HG03066 (cell line): ENCODE results near the gene PRSS21.

Experiments used
- ATAC-seq: cut with Tn5 transposase; IDR thresholded peaks from one replicate; pipeline ENCODE4 v1.9.1; 2021; ENCODE audit warnings: low read depth; ENCODE audit not compliant: unreplicated experiment

The PRSS21 gene

DNA sequence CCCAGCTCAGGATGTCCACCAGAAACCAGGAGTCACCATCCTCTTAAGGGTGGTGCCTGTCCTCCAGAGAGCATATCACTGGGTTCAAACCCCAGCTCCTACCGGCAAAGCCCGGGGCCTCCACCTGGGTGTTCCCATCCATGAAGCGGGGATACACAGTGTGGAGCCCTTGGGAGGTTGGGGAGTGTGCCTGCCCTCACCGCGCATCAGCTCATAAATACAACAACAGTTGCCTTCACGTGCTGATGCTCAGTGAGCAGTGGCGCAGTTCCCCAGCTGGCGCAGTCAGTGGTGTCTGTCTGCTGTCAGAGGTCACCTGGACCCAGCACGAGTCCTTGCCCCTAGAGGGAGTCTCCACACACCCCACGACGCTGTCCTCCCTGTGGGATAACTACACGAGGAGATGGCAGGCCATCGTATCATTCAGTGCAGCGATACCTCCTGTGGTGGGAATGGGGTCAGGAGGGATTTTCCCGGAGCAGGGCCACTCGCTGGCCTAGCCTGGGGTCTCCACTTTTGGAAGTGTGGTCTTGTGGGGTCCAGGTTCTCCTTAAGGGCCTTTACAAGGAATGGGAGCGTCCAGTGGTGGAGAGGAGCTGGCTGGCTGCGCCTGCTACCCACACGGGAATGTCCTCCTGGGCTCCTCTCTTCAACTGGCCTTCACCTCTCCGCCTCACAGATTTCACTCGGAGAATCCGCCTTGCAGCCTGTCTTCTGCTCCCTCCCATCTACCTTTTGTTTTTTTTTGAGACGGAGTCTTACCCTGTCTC, 37.7 kb upstream of the PRSS21 start:
- ATAC-seq = no peak

DNA sequence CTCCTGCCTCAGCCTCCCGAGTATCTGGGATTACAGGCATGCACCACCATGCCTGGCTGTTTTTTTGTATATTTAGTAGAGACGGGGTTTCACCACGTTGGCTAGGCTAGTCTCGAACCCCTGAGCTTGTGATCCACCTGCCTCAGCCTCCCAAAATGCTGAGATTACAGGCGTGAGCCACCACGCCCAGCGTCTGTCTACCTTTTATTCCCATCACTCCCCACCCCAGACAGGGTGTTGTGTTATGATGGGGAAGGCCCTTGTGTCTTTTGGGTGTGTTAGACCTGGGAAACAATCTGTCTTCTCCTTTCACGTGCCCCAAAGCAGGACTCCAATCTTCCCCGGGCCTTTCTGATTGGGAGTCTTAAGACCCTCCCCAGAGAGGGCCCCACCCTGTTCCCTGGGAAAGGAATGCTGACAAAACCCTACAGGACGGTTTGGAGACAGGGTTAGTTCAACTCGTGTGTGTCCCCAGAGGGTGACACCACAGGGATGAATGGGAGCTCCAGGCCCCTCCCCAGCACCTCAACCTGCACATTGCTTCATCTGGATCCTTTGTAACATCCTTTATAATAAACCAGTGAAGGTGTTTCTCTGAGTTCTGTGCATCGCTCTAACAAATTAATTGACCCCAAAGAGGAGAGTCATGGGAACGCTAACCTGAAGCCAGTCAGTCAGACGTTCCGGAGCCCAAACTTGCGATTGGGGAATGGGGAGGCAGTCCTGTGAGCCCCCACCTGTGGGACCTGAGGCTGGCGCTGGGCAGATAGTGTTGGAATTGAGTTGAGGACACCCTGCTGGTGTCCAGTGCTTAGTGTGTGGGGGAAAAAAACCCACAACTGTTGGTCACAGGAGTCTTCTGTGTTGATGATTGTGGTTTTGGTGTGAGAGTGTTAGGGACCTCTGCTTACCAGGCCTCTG, 36.8 kb upstream of the PRSS21 start:
- no peak for ATAC-seq

DNA sequence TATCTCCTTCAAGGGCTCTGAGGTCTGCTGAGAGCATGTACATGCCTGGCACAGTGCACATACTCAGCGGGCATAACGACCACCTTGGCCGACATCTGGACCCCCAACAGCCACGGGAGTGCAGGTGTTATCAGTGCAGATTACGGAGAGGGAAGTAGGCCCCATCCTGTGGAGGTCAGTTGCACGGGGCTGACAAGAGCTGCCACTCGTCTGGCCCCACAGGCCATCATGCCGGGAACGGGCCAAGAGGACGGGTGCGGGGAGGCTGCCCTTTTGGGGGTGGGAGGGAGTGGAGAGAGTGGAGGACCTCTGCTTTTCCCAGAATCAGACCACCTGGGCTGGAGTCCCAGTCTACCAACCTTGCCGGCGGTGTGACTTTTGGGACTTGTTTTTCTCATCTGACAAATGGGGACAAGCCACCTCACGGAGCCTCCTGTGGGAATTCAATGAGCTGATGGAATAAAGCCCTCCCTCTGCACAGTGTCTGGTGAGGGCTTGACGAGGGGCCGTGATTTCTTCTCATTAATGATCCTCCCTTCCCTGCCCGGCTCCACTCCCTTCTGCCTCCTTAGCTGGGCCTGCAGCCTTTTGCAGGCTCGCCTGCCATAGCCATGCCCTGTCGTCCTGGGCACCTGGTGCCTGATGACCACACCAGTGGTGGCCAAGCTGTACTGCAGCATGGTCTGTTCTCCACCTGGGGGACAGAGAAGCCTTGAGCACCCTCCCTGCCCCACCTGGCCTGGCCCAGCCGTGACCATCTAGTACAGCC, 34.3 kb upstream of the PRSS21 start:
- no peak for ATAC-seq

DNA sequence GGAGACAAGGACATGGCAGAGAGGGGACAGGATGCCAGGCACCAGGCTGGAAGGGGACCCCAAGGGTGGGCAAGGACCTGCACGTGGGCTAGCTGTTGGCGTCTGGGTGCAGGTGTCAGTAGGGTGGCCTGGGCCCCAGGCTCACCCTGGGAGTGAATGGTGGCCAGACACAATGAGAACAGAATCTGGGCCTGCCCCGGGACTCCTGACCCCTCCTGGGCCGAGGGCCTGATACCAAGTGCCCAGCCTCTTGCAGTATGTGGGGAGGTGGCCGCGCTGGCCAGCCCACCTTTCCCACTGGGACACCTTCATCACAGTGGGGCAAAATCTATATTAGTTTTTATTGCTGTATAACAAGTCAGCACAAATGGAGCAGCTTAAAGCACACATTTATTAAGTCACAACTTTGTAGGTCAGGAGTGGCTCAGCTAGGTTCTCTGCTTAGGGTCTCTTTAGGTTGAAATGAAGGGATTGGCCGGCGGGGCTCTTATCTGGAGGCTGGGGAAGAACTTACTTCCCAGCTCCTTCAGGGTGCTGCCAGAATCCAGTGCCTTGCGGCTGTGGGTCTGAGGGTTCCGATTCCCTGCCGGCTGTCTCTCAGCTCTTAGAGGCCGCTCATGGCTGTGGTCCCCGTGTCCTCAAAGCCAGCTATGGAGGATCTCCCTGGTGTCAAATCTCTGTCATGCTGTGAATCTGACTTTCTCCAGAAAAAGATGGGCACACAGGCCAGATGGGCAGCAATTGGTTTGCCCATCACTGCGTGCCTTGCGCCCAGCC, 33.3 kb upstream of the PRSS21 start:
- no peak for ATAC-seq

DNA sequence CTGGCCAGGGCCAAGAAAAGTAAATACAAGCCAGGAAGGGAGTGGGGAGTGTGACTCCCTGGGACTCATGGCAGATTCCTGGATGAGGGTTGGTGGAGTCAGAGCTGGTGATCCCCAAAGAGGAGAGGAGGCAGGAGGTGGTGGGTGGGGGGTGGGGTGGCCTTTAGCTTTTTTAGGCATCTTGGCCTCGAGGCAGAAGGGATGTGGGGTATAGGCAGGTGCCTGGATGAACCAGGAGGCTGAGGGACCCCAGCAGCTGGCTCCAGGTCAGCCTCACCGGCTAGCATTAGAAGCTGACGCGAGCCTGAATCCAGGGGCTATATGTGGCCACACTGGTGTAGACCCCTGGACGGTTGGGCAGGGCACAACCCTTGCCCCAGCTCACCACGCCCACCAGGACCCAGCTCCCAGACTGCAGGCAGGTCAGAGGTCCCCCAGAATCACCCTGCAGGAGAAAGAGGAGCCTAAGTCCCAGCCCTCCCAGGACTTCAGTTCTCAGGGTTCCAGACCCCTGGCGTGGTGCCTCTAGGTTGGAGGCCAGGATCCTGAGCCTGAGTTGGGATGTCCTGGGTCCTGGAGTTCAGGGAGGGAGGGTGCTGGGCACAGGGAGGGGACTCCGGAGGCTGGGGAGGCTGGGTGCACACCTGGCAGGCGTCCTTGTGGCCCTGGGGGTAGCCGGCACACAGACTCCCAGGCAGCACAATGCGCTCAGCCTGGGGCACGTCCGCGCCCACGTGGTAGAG, 32.5 kb upstream of the PRSS21 start:
- no peak for ATAC-seq

DNA sequence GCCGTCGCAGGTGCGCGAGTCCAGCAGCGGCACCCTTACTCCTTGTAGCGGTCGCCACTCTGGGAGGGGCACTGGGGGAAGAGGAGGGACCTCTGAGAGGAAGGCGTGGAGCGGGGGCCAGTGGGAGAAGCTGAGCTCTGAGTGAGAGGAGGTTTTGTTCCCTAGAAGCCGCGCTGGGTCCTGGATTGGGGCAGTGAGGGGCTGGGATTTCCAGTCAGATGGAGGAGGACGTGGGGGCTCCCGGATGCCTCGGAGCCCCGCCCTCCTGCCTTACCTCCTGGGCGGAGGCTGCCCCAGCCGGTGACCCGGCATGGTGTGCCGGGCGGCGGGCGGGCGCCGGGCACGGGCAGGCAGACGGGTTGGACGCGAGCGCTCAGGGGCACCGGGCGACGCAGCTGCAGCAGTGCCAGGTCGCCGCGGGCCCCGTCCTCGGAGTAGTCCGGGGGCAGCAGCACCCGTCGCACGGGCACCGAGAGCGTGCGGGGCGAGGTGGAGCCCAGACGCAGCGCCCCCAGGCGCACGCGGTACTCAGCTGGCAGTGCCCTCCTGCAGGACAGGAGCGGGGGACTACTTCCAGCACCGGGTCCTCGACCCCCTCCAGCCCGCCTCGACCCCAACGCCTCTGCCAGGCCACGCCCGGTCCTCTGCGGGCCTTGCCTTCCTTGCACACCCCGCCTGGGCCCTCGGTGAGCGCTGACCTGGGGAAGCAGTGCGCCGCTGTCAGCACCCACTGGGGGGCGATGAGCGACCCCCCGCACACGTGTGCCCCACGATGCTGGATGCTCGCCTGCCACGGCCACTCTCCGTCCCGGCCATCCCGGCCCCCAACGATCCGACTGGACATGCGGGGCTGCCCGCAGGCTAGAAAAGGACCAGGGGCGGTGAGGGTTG, 31.7 kb upstream of the PRSS21 start:
- ATAC-seq = no peak

DNA sequence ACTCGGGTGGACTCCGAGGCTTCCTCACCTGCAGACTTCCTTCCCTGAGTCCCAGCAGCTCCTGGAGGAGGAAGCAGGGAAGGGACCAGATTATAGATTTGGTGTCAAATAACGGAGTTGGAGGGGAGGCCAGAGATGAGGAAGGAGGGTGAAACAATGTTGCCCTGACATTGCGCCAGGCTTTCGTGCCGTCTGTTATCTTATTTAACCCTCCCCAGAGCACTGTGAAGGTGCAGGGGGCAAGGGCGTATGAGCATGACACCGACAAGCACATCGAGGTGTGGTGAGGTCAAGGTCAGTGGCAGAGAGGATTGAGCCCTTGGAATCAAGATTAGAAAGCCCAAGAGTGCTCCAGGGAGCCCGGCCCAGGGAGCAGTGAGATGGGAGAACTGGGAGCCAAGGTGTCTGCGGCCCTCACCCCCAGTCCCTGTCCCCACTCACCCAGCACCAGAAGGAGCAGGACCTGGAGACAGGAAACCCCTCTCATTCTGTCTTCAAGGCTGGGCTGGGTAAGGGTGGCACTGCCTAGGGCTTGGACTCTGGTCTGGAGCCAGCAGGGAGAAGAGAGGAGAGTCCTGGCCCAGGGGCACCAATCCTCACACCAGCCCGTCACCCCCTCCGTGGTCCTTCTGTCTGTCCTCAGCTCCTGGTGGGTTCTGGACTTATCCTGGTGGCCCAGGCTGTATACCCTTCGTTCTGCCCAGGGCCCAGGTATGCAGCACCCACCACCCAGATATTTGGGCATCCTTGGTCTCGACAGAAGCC, 30.8 kb upstream of the PRSS21 start:
- ATAC-seq = no peak

DNA sequence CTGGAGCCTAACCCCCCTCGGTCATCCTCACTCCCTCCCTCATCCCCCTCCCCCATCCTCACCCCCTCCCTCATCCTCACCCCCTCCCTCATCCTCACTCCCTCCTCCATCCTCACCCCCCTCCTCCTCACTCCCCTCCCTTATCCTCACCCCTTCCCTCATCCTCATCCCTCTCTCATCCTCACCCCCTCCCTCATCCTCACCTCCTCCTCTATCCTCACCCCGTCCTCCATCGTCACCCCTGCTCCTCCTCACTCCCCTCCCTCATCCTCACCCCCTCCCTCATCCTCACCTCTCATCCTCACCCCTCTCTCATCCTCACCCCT, 30.2 kb upstream of the PRSS21 start:
- ATAC-seq = no peak

DNA sequence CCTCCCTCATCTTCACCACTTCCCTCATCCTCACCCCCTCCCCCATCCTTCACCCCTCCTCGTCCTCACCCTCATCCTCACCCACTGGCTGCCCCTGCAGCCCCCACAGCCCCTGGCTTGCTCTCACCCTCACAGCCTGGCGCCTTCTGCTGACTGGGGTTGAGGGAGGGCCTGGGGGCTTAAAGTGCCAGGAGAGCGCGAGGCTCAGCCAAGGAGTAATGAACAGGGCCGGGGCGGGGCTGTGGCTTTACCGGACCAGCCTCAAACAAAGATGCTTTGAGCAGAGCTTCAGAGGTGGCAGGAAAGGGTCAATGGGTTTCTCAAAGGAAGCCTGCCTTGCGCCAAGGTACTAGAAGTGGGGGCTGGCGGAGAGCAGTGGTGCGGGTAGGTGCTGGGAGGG, 29.6 kb upstream of the PRSS21 start, which contains the start of gene PRSS33:
TSS of gene PRSS33 (minus strand) at position 155 of the 400 bp plus-strand sequence. CDS start 1,013 bp downstream, outside the sequence.
- no peak for ATAC-seq

DNA sequence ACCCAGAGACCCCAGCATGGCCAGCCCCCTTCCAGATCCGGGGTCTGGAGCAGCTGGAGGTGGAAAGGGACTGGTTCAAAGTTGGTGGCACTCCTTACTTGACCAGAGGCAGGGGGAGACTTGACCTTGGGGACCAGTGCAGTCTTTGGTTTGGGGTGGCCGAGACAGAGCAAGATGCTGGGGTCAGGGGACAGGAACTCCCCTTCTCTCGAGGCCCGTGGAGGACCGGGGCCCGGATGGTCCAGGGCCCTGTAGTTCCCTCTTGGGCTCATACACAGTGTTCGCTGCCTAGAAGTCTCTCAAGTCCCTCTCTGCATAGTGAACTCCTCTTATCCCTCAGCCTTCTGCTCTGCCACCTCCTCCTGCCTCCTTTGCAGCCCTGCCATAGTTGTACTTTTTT, 29.1 kb upstream of the PRSS21 start:
- no peak for ATAC-seq

DNA sequence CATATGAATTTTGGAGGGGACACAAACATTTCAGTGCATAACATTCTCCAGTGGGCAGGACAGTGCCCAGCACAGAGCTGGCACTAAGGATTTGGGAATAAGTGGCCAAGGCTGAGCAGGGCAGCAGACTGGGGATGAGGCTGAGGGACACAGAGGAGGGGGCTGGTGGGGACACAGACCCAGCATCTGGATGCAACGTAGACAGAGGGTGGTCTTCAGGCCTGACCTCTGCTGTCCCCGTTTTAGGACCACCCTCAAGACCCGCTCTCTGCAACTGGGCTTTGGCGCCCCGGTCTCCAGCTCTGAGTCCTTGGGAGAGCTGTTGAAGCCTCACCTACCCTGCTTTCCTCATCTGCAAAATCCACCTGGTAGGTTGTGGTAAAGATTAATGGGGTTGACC, 26.4 kb upstream of the PRSS21 start:
- ATAC-seq = no peak

DNA sequence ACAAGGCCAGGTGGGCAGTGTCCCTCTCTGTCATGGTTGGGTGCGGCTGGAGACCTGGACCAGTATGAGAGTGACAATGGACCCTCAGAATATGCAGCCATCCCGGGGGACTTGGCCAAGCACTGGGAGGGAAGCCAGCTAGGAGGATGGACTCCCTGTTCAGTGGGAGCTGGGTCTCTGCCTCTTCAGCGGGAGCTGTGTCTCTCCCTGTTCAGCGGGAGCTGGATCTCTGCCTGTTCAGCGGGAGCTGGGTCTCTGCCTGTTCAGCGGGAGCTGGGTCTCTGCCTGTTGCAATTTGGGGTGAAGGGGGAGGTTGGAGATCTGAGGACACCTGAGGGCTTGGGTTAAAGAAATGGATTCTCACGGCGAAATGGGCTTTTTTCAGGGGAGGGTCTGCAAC, 25.9 kb upstream of the PRSS21 start:
- ATAC-seq = no peak

DNA sequence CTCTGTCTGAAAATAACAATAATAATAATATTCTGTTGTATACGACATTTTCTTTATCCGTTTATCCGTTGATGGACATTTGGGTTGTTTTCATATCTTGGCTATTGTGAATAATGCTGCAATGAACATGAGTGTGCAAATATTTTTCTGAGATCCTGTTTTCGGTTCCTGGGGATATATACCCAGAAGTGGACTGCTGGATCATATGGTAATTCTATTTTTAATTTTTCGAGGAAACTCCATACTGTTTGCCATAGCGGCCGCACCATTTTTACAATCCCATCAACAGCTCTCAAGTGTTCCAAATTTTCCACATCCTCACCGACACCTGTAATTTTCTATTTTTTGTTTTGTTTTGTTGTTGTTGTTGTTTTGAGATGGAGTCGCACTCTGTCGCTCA, 24.1 kb upstream of the PRSS21 start:
- no peak for ATAC-seq

DNA sequence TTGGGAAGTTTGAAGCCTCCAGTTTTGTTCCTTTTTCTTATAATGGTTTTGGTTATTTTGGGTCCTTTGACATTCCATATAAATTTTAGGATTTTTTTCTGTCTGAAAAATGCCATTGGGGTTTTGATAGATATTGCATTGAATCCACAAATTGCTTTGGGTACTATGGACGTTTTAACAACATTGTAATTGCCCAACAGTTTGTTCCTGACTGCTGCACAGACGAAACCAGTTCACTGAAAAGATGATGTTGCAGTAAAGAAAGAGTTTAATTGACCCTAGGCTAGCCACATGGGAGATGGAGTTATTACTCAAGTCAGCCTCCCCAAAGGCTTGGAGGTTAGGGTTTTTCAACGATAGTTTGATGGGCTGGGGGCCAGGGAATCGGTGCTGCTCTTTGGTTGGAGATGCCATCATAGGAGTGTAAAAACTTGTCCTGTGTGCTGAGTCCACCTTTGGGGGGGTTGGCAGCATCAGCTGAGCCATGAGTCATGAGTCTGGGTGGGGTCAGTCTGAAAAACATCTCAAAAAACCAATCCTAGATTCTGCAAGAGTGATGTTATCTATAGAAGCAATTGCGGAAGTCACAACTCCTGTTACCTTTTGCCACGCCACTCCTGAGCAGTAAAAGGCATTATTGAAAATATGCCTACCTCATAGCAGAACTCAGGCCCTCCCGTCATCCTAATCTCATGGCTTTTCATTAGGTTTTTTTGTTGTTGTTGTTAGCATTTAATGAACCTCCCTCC, 21.5 kb upstream of the PRSS21 start:
- ATAC-seq = no peak

DNA sequence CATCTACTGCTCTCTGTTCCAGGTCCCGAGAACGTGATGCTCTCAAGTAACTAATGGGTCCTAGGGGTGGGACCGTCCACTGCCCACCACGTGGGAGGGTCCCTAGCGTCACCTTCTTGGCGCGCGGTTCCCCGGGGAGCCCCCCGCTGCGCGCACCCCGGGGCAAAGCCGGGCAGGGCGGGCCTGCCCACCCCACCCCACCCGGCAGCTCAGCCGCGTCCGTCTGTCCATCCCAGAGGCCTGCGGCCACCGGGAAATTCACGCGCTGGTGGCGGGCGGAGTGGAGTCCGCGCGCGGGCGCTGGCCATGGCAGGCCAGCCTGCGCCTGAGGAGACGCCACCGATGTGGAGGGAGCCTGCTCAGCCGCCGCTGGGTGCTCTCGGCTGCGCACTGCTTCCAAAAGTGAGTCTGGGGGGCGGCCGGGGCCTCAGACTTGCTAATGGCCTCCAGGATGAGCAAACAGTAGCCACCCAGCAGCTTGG, 18.3 kb upstream of the PRSS21 start:
- no peak for ATAC-seq

DNA sequence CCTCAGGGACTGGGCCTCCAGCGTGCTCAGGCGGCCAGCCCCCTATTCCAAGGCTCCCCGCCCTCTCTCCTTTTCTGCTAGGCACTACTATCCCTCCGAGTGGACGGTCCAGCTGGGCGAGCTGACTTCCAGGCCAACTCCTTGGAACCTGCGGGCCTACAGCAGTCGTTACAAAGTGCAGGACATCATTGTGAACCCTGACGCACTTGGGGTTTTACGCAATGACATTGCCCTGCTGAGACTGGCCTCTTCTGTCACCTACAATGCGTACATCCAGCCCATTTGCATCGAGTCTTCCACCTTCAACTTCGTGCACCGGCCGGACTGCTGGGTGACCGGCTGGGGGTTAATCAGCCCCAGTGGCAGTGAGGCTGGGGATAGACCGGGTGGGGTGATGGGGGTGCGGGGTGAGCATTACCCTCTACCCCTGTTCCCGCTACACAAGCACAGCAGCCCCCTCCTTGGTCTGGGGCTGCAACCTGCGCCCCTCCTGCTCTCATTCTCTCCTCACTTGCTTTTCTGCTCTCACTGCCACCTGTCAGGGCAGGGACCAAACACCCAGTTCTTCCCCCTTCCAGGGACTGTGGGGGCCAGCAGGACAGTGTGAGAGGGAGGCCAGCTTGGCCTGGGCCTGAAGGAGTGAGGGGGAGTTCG, 17.7 kb upstream of the PRSS21 start:
- no peak for ATAC-seq

DNA sequence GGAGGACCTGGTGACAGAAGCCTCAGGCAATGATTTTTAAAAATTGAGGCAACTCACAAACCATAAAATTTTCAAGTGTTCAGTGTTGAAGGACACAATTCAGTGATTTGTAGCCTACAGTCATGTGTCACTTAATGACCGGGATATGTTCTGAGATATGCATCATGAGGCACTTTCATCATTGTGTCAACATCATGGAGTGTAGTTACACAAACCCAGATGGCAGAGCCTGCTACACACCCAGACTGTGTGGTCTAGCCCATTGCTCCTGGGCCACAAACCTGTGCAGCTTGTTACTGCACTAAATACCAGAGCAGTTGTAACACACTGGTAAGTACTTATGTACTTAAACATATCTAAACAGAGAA, 17.2 kb upstream of the PRSS21 start:
- ATAC-seq = no peak
